Right lobe of liver (tissue), 4 donors: ENCODE data around the gene EPHA1.

ENCODE experiments used
- POLR2A ChIP-seq: fragments of 450-650 bp; IDR thresholded peaks from one replicate; pipeline ENCODE4 v1.6.1; 2017; ENCODE audit warnings: antibody characterized with exemption, mild to moderate bottlenecking
- TF ChIP-seq, protein P1 (sequence below), 4 donors: fragments of 200-600 bp in 3 of 4; fragments of 450-650 bp in 1 of 4; IDR thresholded peaks; one replicate each; pipeline versions ENCODE4 v1.5.1 to v1.8.0; 2016 to 2022; ENCODE audit warnings: antibody characterized with exemption in 4 of 4, mild to moderate bottlenecking in 2 of 4
- donor health status: DM: no; HTN: no; CAD: no.
- donor health status: DM: no; HTN: no; CAD: no.
- donor health status: DM: no; HTN: yes; CAD: no.

DNA sequence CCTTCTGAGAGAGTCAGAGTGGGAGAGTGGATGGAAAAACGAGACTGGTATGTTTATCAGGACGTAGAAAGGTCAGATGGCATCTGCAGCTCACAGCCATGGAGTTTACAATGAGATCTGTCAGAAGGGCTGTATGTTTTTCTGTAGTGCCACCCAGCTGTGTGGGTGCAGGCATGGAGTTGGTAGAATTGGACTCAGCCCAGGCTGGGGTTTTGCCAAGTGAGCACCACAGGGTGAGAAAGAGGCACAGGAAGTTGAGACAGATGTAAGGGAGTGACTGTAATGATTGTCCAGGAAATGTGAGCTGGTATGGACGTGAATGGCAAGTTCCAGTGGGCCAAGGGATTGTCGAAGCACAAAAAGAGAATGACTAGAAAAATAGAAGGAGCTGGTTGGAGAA is 36.6 kb downstream of the EPHA1 start:
- no peak for TF ChIP-seq POLR2A
- TF ChIP-seq, protein P1, sequence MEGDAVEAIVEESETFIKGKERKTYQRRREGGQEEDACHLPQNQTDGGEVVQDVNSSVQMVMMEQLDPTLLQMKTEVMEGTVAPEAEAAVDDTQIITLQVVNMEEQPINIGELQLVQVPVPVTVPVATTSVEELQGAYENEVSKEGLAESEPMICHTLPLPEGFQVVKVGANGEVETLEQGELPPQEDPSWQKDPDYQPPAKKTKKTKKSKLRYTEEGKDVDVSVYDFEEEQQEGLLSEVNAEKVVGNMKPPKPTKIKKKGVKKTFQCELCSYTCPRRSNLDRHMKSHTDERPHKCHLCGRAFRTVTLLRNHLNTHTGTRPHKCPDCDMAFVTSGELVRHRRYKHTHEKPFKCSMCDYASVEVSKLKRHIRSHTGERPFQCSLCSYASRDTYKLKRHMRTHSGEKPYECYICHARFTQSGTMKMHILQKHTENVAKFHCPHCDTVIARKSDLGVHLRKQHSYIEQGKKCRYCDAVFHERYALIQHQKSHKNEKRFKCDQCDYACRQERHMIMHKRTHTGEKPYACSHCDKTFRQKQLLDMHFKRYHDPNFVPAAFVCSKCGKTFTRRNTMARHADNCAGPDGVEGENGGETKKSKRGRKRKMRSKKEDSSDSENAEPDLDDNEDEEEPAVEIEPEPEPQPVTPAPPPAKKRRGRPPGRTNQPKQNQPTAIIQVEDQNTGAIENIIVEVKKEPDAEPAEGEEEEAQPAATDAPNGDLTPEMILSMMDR (IDR thresholded peaks at IDR 0.05) = peak in 1 of 4 donors; percentile 7
